Mammary epithelial cell (primary cell): Measurements from ENCODE around the gene GPRC5B.

ENCODE experiments used
- EZH2 ChIP-seq: IDR thresholded peaks from 2 replicates; pipeline ENCODE4 v1.6.1; 2012; ENCODE audit warnings: low read length, inconsistent platforms, borderline replicate concordance
- TF ChIP-seq, protein P1 (sequence below), 2 donors: IDR thresholded peaks in 1 of 2; conservative IDR thresholded peaks in 1 of 2; 2 replicates each; pipeline ENCODE4 v1.5.1; 2011 to 2012; ENCODE audit warnings: inconsistent platforms in 2 of 2, low read length in 2 of 2, mild to moderate bottlenecking in 2 of 2, control low read depth in 1 of 2, low read depth in 1 of 2; ENCODE audit not compliant: insufficient read depth in 1 of 2; ENCODE audit errors: extremely low read depth in 1 of 2

DNA sequence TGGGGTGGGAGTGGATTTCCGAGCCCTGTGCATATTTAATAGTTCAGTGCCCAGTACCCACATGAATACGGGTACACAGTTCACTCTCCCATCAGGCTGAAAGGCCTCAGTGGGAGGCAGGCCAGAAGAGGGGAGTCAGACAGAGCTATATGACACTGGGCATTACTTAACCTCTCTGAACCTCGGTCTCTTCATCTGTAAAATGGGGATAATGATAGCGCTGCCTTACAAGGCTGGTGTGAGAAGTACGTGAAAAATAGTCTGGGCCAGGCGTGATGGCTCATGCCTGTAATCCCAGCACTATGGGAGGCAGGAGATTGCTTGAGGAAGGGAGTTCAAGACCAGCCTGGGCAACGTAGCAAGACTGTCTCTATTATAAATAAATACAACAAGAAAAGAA, 3.6 kb downstream of the GPRC5B start:
- TF ChIP-seq, protein P1, sequence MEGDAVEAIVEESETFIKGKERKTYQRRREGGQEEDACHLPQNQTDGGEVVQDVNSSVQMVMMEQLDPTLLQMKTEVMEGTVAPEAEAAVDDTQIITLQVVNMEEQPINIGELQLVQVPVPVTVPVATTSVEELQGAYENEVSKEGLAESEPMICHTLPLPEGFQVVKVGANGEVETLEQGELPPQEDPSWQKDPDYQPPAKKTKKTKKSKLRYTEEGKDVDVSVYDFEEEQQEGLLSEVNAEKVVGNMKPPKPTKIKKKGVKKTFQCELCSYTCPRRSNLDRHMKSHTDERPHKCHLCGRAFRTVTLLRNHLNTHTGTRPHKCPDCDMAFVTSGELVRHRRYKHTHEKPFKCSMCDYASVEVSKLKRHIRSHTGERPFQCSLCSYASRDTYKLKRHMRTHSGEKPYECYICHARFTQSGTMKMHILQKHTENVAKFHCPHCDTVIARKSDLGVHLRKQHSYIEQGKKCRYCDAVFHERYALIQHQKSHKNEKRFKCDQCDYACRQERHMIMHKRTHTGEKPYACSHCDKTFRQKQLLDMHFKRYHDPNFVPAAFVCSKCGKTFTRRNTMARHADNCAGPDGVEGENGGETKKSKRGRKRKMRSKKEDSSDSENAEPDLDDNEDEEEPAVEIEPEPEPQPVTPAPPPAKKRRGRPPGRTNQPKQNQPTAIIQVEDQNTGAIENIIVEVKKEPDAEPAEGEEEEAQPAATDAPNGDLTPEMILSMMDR (conservative IDR thresholded peaks at IDR 0.05 in 1 of 2, IDR thresholded peaks at IDR 0.05 in 1 of 2; ENCODE audit: extremely low read depth in 1 of 2, insufficient read depth in 1 of 2, low read depth in 1 of 2, low read length in 2 of 2) = no peak
- TF ChIP-seq EZH2 = no peak
